Stimulated activated CD8-positive, alpha-beta memory T cell treated with anti-CD3 and anti-CD28 coated beads, Interleukin-12 subunit alpha, Interleukin-12 subunit beta, amount 100 ng/mL, for 24 hours (primary cell): ENCODE data around the gene CTSL.
"Not testable (repeated sequence)": the region's sequence is repeated elsewhere in the genome, so short reads cannot be mapped to it uniquely, and the experiment has no call there.

Experiments used
- DNase-seq: peaks from one replicate; pipeline ENCODE4 v3.0.0-alpha.2; 2020; ENCODE audit errors: extremely low read depth

Gene CTSL

DNA sequence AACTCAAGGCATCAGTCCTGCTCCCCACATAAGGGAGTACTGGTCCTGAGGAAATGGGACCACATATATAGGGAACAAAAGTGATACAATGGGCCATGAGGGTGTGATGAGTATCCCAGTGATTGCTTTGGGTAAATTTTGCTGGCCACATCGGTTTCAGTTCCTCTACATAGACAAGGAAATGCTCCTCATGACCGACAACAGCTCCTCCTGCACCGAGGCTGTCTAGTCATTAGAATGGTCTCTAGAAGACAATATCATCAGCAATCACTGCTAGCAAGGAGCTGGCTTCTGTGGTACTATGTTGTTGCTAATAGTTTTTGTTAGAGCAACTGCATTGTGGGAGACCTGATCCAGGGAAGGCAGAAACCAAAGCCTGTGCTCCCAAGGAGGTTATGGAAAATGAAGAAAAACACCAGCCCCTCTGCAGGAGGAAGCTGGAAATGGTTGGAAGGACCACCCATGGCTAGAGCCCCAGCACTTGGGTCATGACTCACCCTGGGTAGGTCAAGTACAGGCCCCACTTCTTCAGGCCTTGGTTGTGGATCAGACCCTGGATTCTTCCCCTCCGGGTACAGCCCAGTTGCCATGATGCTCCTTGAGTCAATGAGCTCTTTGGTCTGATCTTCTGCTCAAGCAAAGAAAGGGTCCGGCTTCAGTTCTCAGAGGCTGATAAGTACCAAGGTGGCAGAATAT lies 3.4 kb upstream of the CTSL start:
- no peak for DNase-seq

DNA sequence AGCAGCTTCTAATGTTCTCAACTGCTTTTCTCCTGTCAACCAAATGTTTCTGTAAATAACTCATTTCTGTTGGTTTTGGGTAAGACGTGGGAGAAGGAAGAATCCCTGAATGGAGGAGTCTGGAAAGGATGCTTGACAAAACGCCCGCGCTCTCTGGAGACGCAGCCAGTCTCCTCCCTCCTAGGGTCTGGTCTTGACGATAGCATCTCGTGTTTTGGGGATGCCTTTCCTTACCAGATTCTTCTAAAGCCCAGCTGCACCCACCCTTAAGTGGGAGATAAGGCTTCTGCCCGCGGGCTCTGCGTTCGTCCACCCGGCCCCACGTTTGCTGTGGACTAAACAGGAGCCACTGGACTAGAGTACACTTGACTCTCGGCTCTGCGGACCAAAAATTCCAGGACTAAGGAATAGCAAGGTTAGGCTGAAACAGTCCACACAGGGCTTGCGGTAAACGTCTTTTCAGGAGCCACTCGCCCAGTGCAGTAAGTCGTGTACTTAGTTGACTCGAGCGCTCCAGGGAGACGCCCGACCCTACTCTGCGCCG lies 491 bp upstream of the CTSL start:
- DNase-seq = no peak

DNA sequence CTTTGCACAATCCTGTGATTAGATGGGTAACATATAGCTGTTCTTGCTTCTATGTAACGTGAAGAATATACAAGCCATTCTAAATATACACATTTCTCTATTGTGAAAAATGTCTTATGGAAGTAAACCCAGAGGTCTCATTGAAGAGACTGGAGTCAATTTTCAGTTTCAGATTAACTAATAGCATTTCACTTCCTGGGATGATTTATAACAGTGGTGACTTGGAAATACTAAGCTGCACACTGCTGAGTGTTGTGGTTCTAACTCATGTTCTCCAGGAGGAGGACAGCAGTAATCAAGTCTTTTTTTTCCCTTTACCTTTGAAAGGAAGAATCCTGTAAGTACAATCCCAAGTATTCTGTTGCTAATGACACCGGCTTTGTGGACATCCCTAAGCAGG lies 3.3 kb downstream of the CTSL start:
- no peak for DNase-seq

DNA sequence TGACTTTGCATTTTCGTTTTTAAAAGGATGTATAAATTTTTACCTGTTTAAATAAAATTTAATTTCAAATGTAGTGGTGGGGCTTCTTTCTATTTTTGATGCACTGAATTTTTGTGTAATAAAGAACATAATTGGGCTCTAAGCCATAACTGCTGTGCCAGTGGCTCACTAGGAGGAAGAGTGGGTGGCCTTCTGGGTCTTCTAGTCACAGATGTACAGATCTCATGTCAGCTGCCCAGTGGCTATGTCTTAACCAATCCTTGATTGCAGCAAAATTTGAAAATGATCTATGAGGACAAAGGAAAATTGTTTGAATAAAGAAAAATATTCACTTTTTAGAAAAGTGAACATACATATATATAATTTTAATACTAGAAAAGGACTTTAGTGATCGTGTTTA lies 5.4 kb downstream of the CTSL start:
- DNase-seq = no peak

DNA sequence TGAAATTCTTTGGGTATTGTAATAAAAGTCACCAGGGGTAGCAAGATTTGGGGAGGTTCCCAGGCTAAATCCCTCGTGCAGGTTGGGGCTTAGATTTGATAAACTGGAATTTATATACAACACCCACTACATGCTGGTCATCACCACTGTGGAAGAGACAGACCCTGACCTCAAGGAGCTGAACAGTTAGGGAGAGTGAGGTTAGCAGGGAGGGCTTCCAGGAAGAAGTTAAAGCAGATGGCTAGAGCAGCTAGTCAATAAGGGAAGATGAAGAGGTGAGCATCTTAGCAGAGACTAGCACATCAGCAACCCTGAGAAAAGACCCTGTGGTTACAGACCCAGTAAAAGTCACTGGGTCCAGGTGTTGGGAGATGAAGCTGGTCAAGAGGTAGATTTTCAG lies 6.4 kb downstream of the CTSL start:
- no peak for DNase-seq

- DNase-seq = no peak
Measured at GRCh38 chr9:87732756-87733155, 6.8 kb downstream of the CTSL start.

DNA sequence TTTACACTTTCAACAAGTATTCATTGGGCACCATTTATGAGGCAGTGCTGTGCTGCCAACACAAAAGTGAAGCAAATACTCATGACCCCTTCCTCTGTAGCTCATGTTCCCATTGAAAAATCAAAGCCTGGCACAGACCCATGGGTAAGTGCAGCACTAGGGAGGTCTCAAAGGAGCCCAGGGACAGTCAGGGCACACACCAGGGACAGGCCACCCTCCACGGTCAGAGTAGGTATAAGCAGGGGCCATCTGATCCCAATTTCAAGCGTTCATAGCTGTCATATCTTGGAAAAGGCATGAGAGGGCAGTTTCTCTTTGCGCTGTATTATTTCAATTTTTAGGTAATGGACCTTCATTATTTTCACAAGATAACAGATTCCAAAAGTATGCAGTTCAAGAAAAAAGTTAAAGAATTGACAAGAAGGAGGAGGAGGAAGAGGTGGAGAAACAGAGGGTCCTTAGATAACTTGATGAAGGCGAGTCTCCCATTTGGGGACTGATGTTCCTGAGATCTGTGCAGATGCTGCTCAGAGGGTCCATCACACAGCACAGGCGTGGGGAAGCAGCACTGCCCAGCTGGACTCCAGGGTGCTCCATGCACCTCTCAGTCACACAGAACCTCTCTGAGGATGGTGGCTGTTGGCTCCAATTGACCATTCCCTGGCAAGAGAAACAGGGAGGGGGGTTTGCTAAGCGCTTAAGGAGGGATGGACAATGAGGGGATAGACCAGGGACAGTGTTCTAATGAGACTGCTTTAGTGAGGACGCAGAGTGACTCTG lies 7.5 kb downstream of the CTSL start:
- DNase-seq = no peak

- DNase-seq = no peak
Measured at GRCh38 chr9:87734106-87734505, 8.2 kb downstream of the CTSL start.

- no peak for DNase-seq
Measured at GRCh38 chr9:87739546-87739945, 13.6 kb downstream of the CTSL start.

- DNase-seq = no peak
Measured at GRCh38 chr9:87740209-87740608, 14.3 kb downstream of the CTSL start.

- DNase-seq = no peak
Measured at GRCh38 chr9:87741326-87741725, 15.4 kb downstream of the CTSL start.

- DNase-seq = no peak
Measured at GRCh38 chr9:87741891-87742290, 16.0 kb downstream of the CTSL start.

- no peak for DNase-seq
Measured at GRCh38 chr9:87742813-87743428, 17.0 kb downstream of the CTSL start.

DNA sequence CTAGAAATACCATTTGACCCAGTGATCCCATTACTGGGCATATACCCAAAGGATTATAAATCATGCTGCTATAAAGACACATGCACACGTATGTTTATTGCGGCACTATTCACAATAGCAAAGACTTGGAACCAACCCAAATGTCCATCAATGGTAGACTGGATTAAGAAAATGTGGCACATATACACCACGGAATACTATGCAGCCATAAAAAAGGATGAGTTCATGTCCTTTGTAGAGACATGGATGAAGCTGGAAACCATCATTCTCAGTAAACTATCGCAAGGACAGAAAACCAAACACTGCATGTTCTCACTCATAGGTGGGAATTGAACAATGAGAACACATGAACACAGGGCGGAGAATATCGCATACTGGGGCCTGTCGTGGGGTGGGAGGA lies 18.3 kb downstream of the CTSL start:
- not testable (repeated sequence) for DNase-seq

GRCh38 chr9:87746186-87746585 lies 20.3 kb downstream of the CTSL start:
- no peak for DNase-seq

DNA sequence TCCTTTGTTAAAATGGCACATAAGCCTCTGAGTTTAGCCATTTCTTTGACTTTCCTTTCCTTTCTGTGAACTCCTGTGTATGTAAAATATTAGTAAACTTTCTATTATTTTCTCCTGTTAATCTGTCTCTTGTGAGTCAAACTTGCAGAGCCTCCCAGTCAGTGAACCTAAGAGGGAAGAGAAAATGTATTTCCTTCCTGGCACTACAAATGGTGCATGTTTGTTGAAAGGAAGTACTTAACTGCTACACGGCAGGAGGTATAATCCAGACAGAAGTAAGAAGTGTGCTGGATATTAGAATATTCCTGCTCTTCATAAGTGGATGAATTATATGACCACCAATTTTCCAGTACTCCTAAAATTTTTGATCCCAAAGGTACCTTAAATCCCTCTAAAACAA lies 23.0 kb downstream of the CTSL start:
- no peak for DNase-seq

- no peak for DNase-seq
Measured at GRCh38 chr9:87749335-87750035, 23.6 kb downstream of the CTSL start.

- DNase-seq = no peak
Measured at GRCh38 chr9:87750726-87751125, 24.8 kb downstream of the CTSL start.

DNA sequence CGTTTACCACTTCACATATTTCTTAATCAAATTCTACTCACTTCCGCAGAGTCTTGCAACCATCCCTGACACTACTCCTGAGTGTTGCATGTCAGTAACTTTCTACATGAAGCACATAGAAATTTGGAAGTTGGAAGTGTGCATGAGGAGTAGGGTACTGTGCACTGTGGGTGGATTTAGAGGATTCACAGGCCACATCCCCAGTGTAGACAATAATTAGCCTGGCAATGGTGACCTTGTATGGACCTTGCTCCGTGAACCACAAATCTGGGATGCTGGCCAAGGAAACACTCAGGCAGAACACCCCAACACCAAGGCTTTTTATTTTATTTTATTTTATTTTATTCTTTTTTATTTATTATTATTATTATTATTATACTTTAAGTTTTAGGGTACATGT lies 25.5 kb downstream of the CTSL start:
- DNase-seq = no peak

GRCh38 chr9:87751868-87752267 lies 25.9 kb downstream of the CTSL start:
- DNase-seq = no peak

DNA sequence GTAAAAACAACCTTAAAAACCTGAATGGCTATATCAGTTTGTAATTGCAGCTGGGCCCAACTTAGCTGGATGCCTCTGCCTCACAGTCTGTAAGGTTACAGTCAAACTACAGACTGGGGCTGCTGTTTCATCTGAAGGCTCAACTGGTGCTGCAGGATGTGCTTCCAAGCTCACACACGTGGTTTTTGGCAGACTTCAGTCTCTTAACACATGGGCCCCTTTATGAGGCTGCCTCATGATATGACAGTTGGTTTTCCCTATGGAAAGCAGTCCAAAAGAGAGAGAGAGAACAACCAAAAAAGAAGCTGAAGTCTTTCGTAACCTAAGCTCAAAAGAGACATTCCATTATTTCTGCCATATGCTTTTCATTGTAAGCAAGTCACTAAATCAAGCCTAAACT lies 27.4 kb downstream of the CTSL start:
- DNase-seq = no peak

DNA sequence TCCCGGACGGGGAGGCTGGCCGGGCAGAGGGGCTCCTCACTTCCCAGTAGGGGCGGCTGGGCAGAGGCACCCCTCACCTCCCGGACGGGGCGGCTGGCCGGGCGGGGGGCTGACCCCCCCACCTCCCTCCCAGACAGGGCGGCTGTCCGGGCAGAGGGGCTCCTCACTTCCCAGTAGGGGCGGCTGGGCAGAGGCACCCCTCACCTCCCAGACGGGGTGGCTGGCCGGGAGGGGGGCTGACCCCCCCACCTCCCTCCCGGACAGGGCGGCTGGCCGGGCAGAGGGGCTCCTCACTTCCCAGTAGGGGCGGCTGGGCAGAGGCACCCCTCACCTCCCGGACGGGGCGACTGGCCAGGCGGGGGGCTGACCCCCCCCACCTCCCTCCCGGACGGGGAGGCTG lies 32.4 kb downstream of the CTSL start:
- DNase-seq = not testable (repeated sequence)
